GM18861 (cell line): Measurements from ENCODE around the gene NOXO1.

Experiments used
- ATAC-seq: cut with Tn5 transposase; IDR thresholded peaks from one replicate; pipeline ENCODE4 v1.9.1; 2021; ENCODE audit not compliant: unreplicated experiment

Gene NOXO1

DNA sequence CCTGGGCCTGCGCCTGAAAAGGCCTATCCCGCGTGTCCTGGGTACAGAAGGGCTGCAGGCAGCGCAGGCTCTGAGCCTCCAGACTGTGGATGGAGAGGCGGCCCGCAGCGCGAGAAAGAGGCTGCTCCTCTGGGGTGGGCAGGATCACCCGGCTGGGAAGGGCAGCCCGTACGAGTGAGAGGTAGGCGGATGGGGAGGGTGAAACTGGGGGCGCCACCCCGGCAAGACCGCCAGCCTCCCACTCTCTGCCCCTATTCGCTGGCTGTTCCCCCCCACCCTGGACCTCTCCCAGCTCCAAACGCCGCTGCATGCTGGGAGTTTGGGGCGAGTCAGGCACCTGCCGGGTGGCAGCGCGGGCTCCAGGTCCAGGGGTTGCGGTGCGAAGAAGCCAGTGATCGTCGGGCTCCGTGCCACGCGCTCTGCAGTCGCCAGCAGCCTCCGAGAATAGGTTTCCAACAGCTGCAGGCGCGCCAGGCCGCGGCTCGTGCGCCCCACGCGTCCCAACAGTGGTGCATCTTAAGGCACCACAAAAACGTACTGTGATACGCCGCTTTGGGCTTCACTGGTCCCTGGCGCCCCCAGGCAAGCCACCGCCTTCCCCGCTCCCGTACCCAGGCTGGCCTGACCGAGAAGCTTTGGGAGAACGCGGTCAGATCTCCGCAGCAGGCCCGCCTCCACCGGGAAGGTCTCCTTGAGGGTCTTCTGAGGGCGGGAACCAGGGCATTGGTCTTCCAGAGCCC, 1.1 kb downstream of the NOXO1 start:
- ATAC-seq = no peak

DNA sequence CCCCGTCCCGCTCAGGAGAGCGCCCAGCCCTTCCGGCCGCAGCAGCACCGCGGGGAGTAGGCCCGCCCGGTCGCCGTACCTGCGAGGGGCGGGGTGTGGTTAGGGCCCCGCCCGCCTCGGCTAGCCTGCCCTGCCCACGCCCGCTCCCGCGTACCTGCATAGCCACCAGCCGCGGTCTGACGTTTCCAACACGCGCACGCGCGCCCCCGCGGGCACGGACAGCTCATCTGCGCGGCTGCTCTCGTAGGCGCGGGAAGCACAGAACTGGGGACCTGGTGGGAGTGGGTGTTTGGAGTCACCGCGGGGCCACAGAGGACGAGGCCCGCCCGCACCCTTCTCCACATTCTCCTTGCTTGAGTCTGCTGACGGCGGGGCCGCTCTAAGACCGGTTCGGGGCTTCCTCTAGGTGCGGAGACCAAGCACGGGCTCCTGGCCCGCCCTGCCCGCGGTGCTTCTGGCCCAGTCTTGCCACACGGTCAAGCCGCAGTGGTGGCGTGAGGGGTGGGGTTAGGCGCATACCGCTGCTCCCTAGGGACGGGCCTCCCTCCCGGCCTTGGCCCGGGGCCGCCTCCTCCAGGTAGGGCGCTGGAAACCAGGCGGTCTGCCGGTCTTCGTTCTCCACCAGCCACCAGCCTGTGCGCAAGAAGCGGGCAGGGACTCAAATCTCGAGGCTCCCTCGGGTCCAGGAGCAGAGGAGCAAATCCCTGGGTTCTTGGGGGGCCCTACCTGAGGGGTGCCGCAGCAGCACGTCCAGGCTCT, 1.8 kb downstream of the NOXO1 start:
- ATAC-seq = no peak

DNA sequence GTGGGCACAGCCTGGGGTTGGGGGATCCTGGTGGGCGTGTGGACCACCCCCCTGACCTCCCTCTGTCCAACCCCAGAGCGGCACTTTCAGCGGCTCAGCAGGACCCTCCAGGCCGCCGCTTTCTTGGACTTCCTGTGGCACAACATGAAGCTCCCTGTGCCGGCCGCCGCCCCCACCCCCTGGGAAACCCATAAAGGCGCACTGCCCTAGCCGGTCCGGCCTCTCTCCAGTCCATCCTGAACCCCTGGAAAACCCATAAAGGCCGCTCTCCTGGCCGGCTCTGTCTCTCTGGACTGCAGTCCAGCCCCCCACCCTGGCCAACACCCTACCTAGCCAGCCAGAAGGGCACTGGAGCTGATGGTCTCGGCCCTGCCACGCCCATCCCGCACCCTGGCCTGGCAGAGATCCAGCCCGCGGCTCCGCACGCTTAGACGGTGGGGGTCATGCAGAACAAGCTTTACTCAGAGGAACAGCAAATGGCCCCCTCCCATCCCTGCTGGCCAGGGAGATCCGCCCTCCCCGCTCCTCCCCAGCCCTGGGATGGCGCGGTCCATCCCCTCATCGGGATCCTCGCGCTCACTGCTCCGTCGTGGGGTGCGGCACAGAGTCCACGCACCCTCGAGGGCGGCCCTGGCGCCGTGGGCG, 2.7 kb downstream of the NOXO1 start:
- ATAC-seq = no peak

DNA sequence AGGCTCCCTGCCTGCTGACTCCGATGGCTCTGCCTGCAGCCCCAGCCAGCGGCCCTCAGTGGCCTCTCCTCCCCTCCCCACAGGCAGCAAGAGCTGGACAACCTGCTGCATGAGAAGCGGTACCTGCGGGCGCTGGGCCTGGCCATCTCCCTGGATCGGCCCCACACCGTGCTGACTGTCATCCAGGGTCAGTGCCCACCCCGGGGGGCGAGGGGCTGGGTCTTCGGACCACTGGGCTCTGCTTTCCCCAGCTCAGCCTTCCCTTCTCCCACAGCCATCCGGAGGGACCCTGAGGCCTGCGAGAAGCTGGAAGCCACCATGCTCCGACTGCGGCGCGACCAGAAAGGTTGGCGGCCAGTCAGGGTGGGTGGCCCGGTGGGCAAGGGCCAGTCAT, 3.4 kb downstream of the NOXO1 start:
- ATAC-seq = no peak

DNA sequence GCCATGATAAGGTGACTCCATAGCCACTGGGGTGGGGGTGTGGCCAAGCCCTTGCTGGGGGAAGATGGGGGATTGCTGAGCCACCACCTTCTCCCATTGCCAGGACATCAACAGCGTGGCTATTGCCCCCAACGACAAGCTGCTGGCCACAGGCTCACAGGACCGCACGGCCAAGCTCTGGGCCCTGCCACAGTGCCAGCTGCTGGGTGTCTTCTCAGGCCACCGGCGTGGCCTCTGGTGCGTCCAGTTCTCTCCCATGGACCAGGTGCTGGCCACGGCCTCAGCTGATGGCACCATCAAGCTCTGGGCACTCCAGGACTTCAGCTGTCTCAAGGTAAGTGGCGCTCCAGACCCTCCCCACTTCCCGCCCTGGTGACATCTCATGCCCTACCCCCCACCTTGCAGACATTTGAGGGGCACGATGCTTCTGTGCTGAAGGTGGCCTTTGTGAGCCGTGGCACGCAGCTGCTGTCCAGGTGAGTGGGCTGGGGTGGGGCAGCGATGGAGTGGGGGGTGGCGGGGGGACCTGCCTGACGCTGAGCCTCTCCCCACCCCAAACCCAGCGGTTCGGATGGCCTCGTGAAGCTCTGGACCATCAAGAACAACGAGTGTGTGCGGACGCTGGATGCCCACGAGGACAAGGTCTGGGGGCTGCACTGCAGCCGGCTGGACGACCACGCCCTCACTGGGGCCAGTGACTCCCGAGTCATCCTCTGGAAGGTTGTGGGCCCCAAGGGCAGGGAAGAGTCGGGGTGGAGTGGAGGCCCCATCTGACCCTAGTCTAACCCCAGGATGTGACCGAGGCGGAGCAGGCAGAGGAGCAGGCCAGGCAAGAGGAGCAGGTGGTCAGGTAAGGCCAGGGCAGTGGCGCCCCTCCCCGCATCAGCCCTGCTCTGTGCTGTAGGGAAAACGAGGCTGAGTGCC, 4.1 kb downstream of the NOXO1 start:
- no peak for ATAC-seq

DNA sequence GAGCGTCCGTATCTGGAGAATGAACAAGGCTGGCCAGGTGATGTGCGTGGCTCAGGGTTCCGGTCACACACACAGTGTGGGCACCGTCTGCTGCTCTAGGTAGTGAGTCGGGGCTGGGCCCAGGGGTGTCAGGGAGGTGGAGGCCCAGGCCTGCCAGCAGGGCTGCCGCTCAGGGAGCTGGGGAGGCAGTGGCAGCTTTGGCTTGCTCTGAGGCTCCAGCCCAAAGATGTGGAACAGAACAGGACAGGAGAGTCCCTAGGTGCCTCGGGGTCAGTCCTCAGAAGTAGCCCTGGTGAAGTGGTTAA, 5.1 kb downstream of the NOXO1 start:
- no peak for ATAC-seq

DNA sequence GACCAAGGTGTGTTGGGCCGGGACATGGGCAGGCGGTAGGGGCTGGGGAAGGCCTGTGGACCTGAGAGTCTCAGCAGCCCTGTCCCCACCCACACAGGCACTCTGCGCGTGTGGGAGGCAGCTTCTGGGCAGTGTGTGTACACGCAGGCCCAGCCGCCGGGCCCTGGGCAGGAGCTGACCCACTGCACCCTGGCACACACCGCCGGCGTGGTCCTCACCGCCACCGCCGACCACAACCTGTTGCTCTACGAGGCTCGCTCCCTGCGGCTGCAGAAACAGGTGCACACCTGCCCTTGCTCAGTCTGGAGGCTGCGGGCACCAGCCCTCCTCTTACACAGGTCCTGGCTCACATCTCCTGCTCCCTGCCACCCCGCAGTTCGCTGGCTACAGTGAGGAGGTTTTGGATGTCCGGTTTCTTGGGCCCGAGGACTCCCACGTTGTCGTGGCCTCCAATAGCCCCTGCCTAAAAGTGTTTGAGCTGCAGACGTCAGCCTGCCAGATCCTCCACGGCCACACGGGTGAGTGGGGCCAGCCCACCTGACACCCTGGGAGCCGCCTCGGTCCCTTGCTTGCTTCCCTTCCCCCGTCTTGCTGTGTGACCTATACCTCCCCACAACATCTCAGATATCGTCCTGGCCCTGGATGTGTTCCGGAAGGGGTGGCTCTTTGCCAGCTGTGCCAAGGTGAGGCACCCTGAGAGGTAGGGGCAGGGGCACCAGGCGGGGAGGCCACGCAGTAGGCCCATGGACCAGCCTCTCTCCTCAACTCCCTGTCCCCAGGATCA, 5.6 kb downstream of the NOXO1 start:
- ATAC-seq = no peak

DNA sequence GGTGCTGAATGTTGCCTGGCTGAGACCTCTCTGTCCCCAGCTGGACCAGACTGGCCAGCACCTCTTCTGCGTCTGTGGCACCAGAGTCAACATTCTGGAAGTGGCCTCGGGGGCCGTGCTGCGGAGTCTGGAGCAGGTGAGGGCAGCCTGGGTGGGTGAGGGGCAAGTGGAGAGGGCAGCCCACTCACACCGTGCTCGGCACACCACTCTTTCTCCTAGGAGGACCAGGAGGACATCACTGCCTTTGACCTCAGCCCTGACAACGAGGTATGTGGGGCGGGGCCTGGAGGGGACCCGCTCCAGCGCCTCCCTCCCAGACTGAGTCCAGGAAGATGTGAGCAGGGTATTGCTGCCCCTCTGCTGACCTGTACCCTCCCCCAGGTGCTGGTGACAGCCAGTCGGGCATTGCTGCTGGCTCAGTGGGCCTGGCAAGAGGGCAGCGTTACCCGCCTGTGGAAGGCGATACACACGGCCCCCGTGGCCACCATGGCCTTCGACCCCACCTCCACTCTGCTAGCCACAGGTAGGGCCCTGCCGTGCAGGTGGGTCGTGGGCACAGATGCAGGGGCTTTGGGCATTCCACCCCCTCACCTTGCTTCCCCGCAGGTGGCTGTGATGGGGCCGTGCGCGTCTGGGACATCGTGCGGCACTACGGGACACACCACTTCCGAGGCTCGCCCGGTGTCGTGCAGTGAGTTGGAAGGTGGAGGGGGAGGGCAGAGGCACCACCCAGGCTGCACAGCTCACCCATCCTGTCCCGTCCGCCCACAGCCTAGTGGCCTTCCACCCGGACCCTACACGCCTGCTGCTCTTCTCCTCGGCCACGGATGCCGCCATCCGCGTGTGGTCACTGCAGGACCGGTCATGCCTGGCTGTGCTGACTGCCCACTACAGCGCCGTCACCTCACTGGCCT, 6.9 kb downstream of the NOXO1 start:
- ATAC-seq = no peak

DNA sequence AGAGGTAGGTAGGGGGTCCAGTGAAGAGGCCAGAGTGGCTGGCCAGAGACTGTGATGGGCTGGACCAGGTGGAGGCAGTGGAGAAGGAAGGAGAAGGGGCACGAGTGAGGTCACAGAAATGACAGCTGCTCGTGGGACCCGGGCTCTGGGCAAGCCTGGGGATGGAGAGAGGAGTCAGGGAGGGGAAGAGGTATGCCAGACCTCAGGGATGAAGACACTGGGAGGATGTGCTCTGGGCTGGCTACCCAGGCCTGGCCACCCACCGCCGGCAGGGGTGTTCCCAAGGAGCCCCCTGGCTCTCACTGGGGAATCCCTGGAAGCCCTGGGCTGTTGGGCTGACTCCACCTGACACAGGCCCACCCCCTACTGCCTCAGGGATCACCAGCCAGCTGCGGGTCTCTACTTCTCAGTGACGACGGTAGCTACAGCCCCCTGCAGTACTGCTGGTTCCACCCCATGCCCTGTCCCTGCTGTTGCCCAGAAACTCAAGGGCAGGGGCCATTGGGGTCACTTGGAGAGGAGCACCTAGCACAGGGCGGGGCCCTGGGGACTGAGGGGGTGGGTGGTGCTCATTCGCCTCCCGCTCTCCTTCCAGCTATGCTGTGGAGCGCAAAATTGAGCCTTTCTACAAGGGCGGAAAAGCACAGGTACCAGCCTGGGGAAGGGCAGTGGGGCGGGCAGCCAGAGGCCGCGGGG, 7.7 kb downstream of the NOXO1 start:
- no peak for ATAC-seq

DNA sequence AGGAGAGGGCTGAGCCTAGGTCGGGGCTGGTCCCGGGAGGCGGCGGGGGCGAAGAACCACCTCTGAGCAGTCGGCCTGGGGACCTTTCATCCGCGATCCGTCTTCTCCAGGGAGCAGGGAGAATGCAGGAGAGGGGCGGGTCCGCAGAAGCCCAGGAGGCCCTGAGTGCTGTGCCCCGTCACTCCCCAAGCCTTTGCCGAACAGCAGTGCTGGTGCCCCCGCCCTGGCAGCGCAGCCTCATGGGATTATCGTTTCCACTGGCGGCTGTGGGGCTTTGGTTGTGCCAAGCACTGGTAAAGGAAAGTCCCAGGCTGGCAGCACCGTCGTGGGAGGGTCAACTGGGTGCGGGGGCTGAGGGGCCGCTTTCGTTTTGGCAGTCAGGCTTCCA, 8.8 kb downstream of the NOXO1 start:
- no peak for ATAC-seq

DNA sequence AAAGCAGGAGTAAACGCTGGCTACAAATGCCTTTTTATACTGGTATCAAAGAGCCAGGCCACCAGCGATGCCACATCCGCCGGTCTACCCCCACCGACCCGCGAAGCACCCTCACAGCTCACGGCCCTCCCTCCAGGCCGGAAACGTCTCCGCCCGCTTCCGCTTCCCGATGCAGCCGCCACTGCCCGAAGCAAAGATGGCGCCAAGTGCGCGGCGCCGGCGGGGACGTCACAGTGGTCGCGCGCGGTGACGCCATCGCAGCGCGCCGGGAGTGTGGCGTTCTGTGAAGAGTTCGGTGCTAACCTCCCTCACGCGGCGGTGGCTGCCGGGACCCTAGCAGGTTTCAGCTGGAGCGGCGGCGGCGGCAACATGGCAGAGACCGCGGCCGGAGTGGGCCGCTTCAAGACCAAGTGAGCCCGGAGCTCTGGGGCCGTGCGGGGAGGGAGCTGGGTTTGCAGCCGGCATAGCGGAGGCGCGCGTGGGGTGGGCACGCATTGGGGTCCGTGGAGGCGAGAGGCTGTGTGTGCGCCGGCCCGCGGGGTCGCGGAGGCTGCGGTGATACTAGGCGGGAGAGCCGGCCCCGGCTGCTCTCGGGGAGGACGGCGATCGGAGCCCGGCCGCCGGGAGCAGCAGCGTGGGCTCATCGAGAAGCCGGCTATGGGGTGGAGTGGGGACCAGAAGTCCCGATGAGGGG, 9.3 kb downstream of the NOXO1 start, which contains the start of gene TBL3:
TBL3 (plus strand) TSS at position 258 of the 694 bp plus-strand sequence; CDS start at position 370, 112 bp downstream.
- ATAC-seq = peak; percentile 71

DNA sequence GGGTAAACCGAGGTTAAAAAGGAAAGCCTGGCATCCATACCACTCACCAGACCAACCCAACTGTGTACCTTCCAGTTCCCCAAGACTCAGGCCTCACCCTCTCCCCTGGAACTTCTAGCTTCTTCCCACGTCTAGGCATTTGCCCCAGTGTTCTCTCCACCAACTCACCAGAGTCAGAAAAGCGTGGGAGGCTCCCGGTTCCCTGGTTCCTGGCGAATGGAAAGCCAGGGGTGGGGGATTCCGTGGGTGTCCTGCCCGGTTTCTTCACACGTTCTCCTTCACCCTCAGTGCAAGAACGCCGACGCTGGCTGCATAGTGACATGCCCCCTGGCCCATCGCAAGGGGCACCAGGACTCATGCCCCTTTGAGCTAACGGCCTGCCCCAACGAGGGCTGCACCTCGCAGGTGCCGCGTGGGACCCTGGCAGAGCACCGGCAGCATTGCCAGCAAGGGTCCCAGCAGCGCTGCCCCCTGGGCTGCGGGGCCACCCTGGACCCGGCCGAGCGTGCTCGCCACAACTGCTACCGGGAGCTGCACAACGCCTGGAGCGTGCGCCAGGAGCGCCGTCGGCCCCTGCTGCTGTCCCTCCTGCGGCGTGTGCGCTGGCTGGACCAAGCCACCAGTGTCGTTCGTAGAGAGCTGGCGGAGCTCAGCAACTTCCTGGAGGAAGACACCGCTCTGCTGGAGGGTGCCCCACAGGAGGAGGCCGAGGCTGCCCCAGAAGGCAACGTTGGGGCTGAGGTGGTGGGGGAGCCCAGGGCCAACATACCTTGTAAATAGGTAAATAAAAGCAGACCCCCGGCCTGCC, 12.9 kb downstream of the NOXO1 start:
- ATAC-seq = no peak

DNA sequence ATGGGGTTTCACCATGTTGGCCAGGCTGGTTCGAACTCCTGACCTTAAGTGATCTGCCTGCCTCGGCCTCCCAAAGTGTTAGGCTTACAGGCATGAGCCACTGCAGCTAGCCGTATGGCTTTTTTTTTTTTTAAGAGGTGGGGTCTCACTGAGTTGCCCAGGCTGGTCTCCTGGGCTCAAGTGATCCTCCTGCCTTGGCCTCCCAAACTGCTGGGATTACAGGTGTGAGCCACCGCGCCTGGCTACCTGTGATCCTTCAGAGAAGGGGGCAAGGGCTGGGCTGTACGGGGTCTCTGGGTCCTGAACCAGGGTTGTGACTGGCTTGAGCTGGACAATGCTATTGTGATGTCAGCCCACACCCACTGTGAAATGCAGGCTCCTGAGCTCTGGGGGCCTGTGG, 14.8 kb downstream of the NOXO1 start, which contains the start of gene RNF151:
RNF151 (plus strand) TSS at position 397 of the 400 bp plus-strand sequence. CDS start 26 bp downstream, outside the sequence.
- ATAC-seq = no peak

DNA sequence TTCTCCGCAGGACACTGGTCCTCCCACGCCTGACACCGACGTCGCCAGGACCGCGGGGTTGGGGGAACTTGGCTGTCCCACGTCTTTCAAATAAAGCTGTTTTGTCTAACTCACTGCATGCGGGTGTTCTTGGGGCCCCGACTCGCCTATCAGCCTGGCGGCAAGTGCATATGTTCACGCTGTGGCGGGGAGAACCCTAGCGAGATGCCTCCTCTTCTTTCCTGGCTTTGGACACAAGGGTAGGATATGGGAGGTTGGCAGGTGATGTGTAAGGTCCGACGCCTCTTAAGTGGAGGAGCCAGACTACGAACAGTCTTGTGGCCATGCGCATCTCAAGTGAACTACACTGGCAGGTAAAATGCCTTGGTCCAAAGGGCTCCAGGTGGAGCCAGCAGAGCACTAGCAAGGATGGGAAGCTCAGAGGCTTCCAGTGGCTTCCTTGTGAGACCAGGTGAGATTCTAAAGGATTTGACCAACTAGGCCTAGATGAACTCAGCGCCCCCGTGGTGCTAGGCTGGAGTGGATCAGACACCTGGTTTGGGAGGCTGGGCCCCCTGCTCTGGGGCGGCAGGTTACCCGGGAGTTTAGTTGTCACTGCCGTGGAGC, 15.8 kb downstream of the NOXO1 start:
- ATAC-seq = no peak

DNA sequence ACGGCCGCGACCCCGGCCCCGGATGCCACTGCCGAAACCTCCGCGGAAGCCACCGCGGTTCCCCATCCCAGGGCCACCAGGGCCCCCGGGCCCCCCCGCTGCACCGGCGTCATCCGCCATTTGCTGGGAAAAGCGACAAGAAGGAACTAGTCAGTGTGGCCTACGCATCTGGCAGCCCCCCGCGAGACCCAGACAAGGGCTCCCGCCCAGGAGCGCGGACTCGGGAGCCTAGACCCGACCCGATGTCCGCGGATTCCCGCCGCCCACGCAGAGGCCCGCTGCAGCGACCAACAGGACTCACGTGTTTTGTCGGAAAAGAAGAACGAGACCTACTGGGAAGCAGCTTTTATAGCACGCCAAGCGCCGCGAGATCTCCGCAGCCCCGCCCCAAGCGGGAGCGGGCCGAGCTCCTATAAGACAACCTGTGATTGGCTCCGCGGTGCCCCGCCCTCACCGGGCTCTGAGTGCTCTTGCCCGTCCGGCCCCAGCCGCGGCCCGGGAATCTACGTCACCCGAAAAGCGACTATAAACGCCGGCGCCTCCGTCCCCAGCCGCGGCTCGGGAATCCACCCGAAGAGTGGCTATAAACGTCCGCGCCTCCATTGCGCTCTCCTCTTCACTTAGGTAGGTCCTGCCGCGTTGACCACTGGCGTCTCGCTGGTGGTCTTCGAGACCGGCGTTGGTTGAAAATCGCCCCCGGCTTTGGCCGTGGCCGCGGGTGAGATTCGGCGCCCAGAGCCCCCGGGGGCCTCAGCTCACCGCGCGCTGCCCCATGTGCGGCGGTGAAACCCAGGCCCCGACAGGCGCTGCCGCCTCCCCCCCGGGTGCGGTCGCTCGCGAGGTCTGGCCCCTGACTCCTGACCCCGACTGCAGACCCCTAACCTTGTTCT, 16.5 kb downstream of the NOXO1 start, which contains the start of gene RPS2:
RPS2 (minus strand) TSS at position 321 of the 890 bp plus-strand sequence; CDS start at position 120, 201 bp downstream.
- peak; percentile 72 for ATAC-seq
